Activated CD8-positive, alpha-beta T cell treated with anti-CD3 and anti-CD28 coated beads for 36 hours (primary cell): ENCODE measurements around the gene TMEM267. TPM values are rescaled to one million over a fixed set of nuclear protein-coding genes. Genes with fewer than 3 reads are reported as not detected.
"Not testable (repeated sequence)": the region's sequence is repeated elsewhere in the genome, so short reads cannot be mapped to it uniquely, and the experiment has no call there.

Experiments used
- ATAC-seq: fragments of 200-7000 bp; cut with Tn5 transposase; one replicate; pipeline ENCODE4 v1.10.0; 2021; ENCODE audit warnings: mild to moderate bottlenecking, moderate library complexity
- CTCF ChIA-PET: fragments of 350-600 bp; sonication (Branson Sonifier 250); formaldehyde crosslinking; loops from one replicate; lab custom pipeline; 2021; ENCODE audit warnings: antibody characterized with exemption; lab: Charles Lee
- POLR2A ChIA-PET: fragments of 350-600 bp; sonication (Branson Sonifier 250); formaldehyde crosslinking; loops from one replicate; lab custom pipeline; 2021; ENCODE audit warnings: antibody characterized with exemption; lab: Charles Lee
- DNase-seq: peaks from one replicate; pipeline ENCODE4 v3.0.0-alpha.2; 2020
- H3K27ac Mint-ChIP-seq: one replicate; pipeline ENCODE4 v1.8.0; 2021; ENCODE audit warnings: mild to moderate bottlenecking, mixed read lengths
- H3K27me3 Mint-ChIP-seq: one replicate; pipeline ENCODE4 v1.8.0; 2021; ENCODE audit warnings: mixed read lengths
- H3K36me3 Mint-ChIP-seq: one replicate; pipeline ENCODE4 v1.8.0; 2021; ENCODE audit warnings: low read depth, mixed read lengths
- H3K4me1 Mint-ChIP-seq: one replicate; pipeline ENCODE4 v1.8.0; 2021; ENCODE audit warnings: low read depth, mixed read lengths
- H3K4me3 Mint-ChIP-seq: one replicate; pipeline ENCODE4 v1.8.0; 2021; ENCODE audit warnings: mild to moderate bottlenecking, moderate library complexity, mixed read lengths
- H3K9me3 Mint-ChIP-seq: one replicate; pipeline ENCODE4 v1.8.0; 2021; ENCODE audit warnings: mixed read lengths
- CTCF ChIP-seq: fragments of 200-600 bp; IDR thresholded peaks from one replicate; pipeline ENCODE4 v1.8.0; 2022; ENCODE audit warnings: antibody characterized with exemption, mild to moderate bottlenecking
- intact Hi-C: fragments of 100-400 bp; cut with micrococcal nuclease; formaldehyde crosslinking; loops from one replicate; pipeline ENCODE4 v1.10.0; 2022
- total RNA-seq, 2 experiments: library from RNA; stranded (reverse); gene quantifications; one replicate each; pipeline ENCODE4 v1.2.3, GENCODE V29; 2021

TMEM267 gene
- total RNA-seq, 2 experiments from 2014 or later = 14.4 to 20.0 TPM

- no peaks in the 10 kb centered on the region for H3K4me1 Mint-ChIP-seq
- TF ChIP-seq CTCF = no peak
- intact Hi-C loops = no loop called here
- ChIA-PET POLR2A (no interaction called here), CTCF (no interaction called here)
- DNase-seq (no peak), ATAC-seq (no peak)
- no peaks in the 10 kb centered on the region for H3K27me3 Mint-ChIP-seq
- no peaks in the 10 kb centered on the region for H3K36me3 Mint-ChIP-seq
- H3K9me3 Mint-ChIP-seq = peaks cover 8% of the 10 kb centered on the region
- no peak overlapping the region for H3K4me3 Mint-ChIP-seq
- H3K27ac Mint-ChIP-seq = no peak overlapping the region
These were observed 50.9 kb downstream of the TMEM267 start for GRCh38 chr5:43432486-43433375.

- H3K4me3 Mint-ChIP-seq = no peak overlapping the region
- no peaks in the 10 kb centered on the region for H3K36me3 Mint-ChIP-seq
- intact Hi-C loops = no loop called here
- no peak for TF ChIP-seq CTCF
- ChIA-PET CTCF (interaction anchor here (0.9 kb wide), 1 partner anchor 40 kb away, joined by 3 read pairs; no protein-coding TSS in a partner anchor), POLR2A (no interaction called here)
- no peaks in the 10 kb centered on the region for H3K9me3 Mint-ChIP-seq
- no peak overlapping the region for H3K27ac Mint-ChIP-seq
- DNase-seq (no peak), ATAC-seq (no peak)
- H3K4me1 Mint-ChIP-seq = no peaks in the 10 kb centered on the region
- H3K27me3 Mint-ChIP-seq = no peaks in the 10 kb centered on the region
These were observed 54.0 kb downstream of the TMEM267 start for GRCh38 chr5:43429706-43430105.

- no peaks in the 10 kb centered on the region for H3K36me3 Mint-ChIP-seq
- H3K4me1 Mint-ChIP-seq = no peaks in the 10 kb centered on the region
- H3K9me3 Mint-ChIP-seq = no peaks in the 10 kb centered on the region
- H3K27me3 Mint-ChIP-seq = no peaks in the 10 kb centered on the region
- POLR2A ChIA-PET = no interaction called here
- H3K4me3 Mint-ChIP-seq = no peak overlapping the region
- no peak for DNase-seq
- intact Hi-C loops = no loop called here
- CTCF ChIA-PET = interaction anchor here (0.9 to 1.1 kb wide), 2 partner anchors 39 to 40 kb away, joined by 3 read pairs; no protein-coding TSS in a partner anchor
- TF ChIP-seq CTCF = no peak
- no peak overlapping the region for H3K27ac Mint-ChIP-seq
- no peak for ATAC-seq
These were observed 54.6 kb downstream of the TMEM267 start for GRCh38 chr5:43429016-43429415.

GRCh38 chr5:43427306-43427705 is 56.4 kb downstream of the TMEM267 start:
- intact Hi-C loops = no loop called here
- Mint-ChIP-seq H3K36me3 (no peaks in the 10 kb centered on the region), H3K27ac (no peak overlapping the region), H3K27me3 (no peaks in the 10 kb centered on the region), H3K4me1 (no peaks in the 10 kb centered on the region), H3K9me3 (no peaks in the 10 kb centered on the region), H3K4me3 (no peak overlapping the region)
- DNase-seq (no peak), ATAC-seq (no peak)
- TF ChIP-seq CTCF = no peak
- ChIA-PET POLR2A (no interaction called here), CTCF (no interaction called here)

GRCh38 chr5:43425983-43426382 is 57.7 kb downstream of the TMEM267 start:
- Mint-ChIP-seq H3K36me3 (no peaks in the 10 kb centered on the region), H3K27me3 (no peaks in the 10 kb centered on the region), H3K4me3 (no peak overlapping the region), H3K4me1 (no peaks in the 10 kb centered on the region), H3K9me3 (no peaks in the 10 kb centered on the region), H3K27ac (no peak overlapping the region)
- DNase-seq (no peak), ATAC-seq (no peak)
- ChIA-PET CTCF (no interaction called here), POLR2A (no interaction called here)
- no peak for TF ChIP-seq CTCF
- intact Hi-C loops = no loop called here

GRCh38 chr5:43423086-43423485 is 60.6 kb downstream of the TMEM267 start:
- intact Hi-C loops, CTCF ChIA-PET: not testable (repeated sequence)

More at GRCh38 chr5:43423086-43423485, 60.6 kb downstream of the TMEM267 start:
- H3K4me1 Mint-ChIP-seq, DNase-seq, H3K36me3 Mint-ChIP-seq, H3K4me3 Mint-ChIP-seq, H3K27me3 Mint-ChIP-seq, ATAC-seq, H3K9me3 Mint-ChIP-seq, POLR2A ChIA-PET, H3K27ac Mint-ChIP-seq: not testable (repeated sequence)
